Glomerular visceral epithelial cell (primary cell): ENCODE measurements around the gene AQP10.
A peak's percentile ranks its signal among the peaks of the same experiment; 100 is the strongest.
"Not testable (repeated sequence)": the region's sequence is repeated elsewhere in the genome, so short reads cannot be mapped to it uniquely, and the experiment has no call there.

Experiments used
- DNase-seq: peaks from one replicate; pipeline ENCODE4 v3.0.0-alpha.2; 2016; ENCODE audit errors: extremely low spot score

AQP10 gene

GRCh38 chr1:154344977-154345837 is 24.3 kb downstream of the AQP10 start:
- DNase-seq: no peak

- DNase-seq: no peak
Observed at GRCh38 chr1:154346276-154346917, 25.5 kb downstream of the AQP10 start.

- DNase-seq: no peak
Observed at GRCh38 chr1:154347961-154348360, 27.1 kb downstream of the AQP10 start.

- DNase-seq: no peak
Observed at GRCh38 chr1:154348429-154349076, 27.7 kb downstream of the AQP10 start.

- no peak for DNase-seq
Observed at GRCh38 chr1:154349121-154349520, 28.2 kb downstream of the AQP10 start.

GRCh38 chr1:154350383-154350782 is 29.5 kb downstream of the AQP10 start:
- no peak for DNase-seq

GRCh38 chr1:154351363-154352068 is 30.6 kb downstream of the AQP10 start:
- DNase-seq: no peak

- no peak for DNase-seq
Observed at GRCh38 chr1:154352245-154352580, 31.3 kb downstream of the AQP10 start.

- DNase-seq: peak; percentile 61
Observed at GRCh38 chr1:154352581-154353459, 31.9 kb downstream of the AQP10 start.

GRCh38 chr1:154353460-154353904 is 32.6 kb downstream of the AQP10 start:
- DNase-seq: peak; percentile 22

GRCh38 chr1:154353966-154354365 is 33.1 kb downstream of the AQP10 start:
- DNase-seq: no peak

- DNase-seq: no peak
Observed at GRCh38 chr1:154358519-154358918, 37.6 kb downstream of the AQP10 start.

- no peak for DNase-seq
Observed at GRCh38 chr1:154360288-154360687, 39.4 kb downstream of the AQP10 start.

GRCh38 chr1:154360881-154361280 is 40.0 kb downstream of the AQP10 start:
- not testable (repeated sequence) for DNase-seq

GRCh38 chr1:154361357-154361756 is 40.5 kb downstream of the AQP10 start:
- no peak for DNase-seq

- no peak for DNase-seq
Observed at GRCh38 chr1:154371436-154371835, 50.5 kb downstream of the AQP10 start.

GRCh38 chr1:154373777-154374357 is 53.0 kb downstream of the AQP10 start:
- DNase-seq: not testable (repeated sequence)
